ENCODE data around the gene NCKAP5. TPM values are rescaled to one million over a fixed set of nuclear protein-coding genes. Genes with fewer than 3 reads are reported as not detected.

Gene NCKAP5
- total and polyA plus RNA-seq, 8 donors, result 0.23 to 1.5 (median 0.44) TPM

- H3K36me3 ChIP-seq, result no peaks in the 10 kb centered on the region
- WGBS, 2 donors, result 88 to 90% methylated on average over 2 of the region's 2 CpGs
- intact Hi-C loops (cut with DNase I), result no loop called here
- no peak for FAIRE-seq
- no peak for DNase-seq
- no peaks in the 10 kb centered on the region for H3K4me1 ChIP-seq
- no peaks in the 10 kb centered on the region for H3K27me3 ChIP-seq
- TF ChIP-seq CTCF (IDR thresholded peaks at IDR 0.05), result no peak
- H3K27ac ChIP-seq, result no peak overlapping the region
- H3K4me3 ChIP-seq, result no peak overlapping the region
- H3K9me3 ChIP-seq, result no peaks in the 10 kb centered on the region
- no peak for ATAC-seq
Observed at GRCh38 chr2:133085646-133086045, 482.6 kb downstream of the NCKAP5 start.

- H3K27ac ChIP-seq, result no peak overlapping the region
- H3K4me1 ChIP-seq, result no peaks in the 10 kb centered on the region
- DNase-seq (no peak), ATAC-seq (no peak), FAIRE-seq (no peak)
- H3K9me3 ChIP-seq, result no peaks in the 10 kb centered on the region
- TF ChIP-seq CTCF (IDR thresholded peaks at IDR 0.05), result no peak
- 79 to 80% methylated on average over 1 of the region's 1 CpG for WGBS, 2 donors
- H3K36me3 ChIP-seq, result no peaks in the 10 kb centered on the region
- H3K27me3 ChIP-seq, result no peaks in the 10 kb centered on the region
- H3K4me3 ChIP-seq, result no peak overlapping the region
- intact Hi-C loops (cut with DNase I), result no loop called here
Observed at GRCh38 chr2:133082034-133082433, 486.2 kb downstream of the NCKAP5 start.

GRCh38 chr2:133080822-133081221, 487.4 kb downstream of the NCKAP5 start:
- H3K9me3 ChIP-seq, result no peaks in the 10 kb centered on the region
- DNase-seq (no peak), FAIRE-seq (no peak), ATAC-seq (no peak)
- H3K27me3 ChIP-seq, result no peaks in the 10 kb centered on the region
- intact Hi-C loops (cut with DNase I), result no loop called here
- no peak for TF ChIP-seq CTCF (IDR thresholded peaks at IDR 0.05)
- no peak overlapping the region for H3K4me3 ChIP-seq
- H3K27ac ChIP-seq, result no peak overlapping the region
- no peaks in the 10 kb centered on the region for H3K4me1 ChIP-seq
- WGBS, 2 donors, result 97 to 100% methylated on average over 2 of the region's 2 CpGs
- H3K36me3 ChIP-seq, result no peaks in the 10 kb centered on the region

- 84 to 89% methylated on average over 2 of the region's 2 CpGs for WGBS, 2 donors
- H3K27ac ChIP-seq, result no peak overlapping the region
- intact Hi-C loops (cut with DNase I), result no loop called here
- no peaks in the 10 kb centered on the region for H3K27me3 ChIP-seq
- H3K9me3 ChIP-seq, result no peaks in the 10 kb centered on the region
- DNase-seq (no peak), ATAC-seq (no peak), FAIRE-seq (no peak)
- no peaks in the 10 kb centered on the region for H3K36me3 ChIP-seq
- no peak overlapping the region for H3K4me3 ChIP-seq
- no peaks in the 10 kb centered on the region for H3K4me1 ChIP-seq
- TF ChIP-seq CTCF (IDR thresholded peaks at IDR 0.05), result no peak
Observed at GRCh38 chr2:133078667-133079411, 489.4 kb downstream of the NCKAP5 start.

- no peaks in the 10 kb centered on the region for H3K9me3 ChIP-seq
- intact Hi-C loops (cut with DNase I), result no loop called here
- no peaks in the 10 kb centered on the region for H3K36me3 ChIP-seq
- H3K4me3 ChIP-seq, result no peak overlapping the region
- H3K27ac ChIP-seq, result no peak overlapping the region
- TF ChIP-seq CTCF (IDR thresholded peaks at IDR 0.05), result no peak
- no peaks in the 10 kb centered on the region for H3K27me3 ChIP-seq
- 81 to 83% methylated on average over 7 of the region's 7 CpGs for WGBS, 2 donors
- no peak for FAIRE-seq
- ATAC-seq, result no peak
- DNase-seq, result no peak
- no peaks in the 10 kb centered on the region for H3K4me1 ChIP-seq
Observed at GRCh38 chr2:133077269-133077822, 490.9 kb downstream of the NCKAP5 start.

Measured in pancreas (tissue), 10 donors.